ENCODE results near the gene ELMOD2.
"Not testable (repeated sequence)": the region's sequence is repeated elsewhere in the genome, so short reads cannot be mapped to it uniquely, and the experiment has no call there.

The ELMOD2 gene, protein sequence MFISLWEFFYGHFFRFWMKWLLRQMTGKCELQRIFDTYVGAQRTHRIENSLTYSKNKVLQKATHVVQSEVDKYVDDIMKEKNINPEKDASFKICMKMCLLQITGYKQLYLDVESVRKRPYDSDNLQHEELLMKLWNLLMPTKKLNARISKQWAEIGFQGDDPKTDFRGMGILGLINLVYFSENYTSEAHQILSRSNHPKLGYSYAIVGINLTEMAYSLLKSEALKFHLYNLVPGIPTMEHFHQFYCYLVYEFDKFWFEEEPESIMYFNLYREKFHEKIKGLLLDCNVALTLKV

DNA sequence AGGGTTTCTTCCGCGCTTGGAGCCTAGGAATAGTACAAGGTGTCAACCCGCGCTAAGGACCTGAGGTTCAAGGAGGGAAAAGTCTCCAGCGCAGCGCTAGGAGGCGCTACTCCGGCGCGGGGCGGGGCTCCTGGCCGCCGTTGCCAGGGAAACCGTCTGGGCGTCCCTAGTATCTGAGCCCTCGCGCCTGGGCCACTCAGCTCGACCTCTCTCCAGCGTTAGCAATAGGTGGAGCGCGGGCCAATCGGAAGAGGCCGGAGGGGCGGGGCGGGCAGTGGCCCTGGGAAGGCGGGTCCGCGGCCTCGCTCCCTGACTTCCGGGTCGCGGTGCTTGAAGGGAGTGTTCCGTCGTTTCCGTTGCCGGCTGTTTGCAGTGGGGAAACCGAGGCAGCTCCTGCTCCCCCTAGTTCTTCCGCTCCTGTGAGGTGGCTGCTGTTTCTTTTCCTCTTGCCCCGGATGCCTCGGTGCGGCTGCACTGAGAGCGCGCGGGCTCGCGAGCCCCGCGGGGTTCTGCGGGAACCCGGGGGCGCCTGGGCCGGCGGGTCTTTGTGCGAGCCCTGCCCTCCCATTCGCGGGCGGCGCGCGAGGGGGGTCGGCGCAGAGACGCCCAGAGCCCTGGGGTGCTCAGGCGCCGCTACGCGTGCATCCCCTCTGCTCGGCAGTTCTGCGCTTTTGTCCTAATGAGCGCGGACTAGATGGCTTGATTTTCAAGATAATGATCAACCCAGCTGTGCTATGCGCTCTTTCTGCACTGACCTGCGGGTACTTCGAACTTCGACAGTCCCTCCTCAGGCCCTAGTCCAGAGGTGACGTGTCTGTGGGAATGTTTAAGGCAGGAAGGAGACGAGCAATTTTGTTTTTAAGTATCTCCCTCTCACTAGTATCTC, at the start of gene ELMOD2:
Gene ELMOD2 (plus strand): TSS at position 312 of the 886 bp plus-strand sequence. CDS start 1,261 bp downstream, outside the sequence.
- peak; percentile 95 to 97 for DNase-seq (ENCODE audit: extremely low read depth in 1 of 2, low read depth in 1 of 2)

DNA sequence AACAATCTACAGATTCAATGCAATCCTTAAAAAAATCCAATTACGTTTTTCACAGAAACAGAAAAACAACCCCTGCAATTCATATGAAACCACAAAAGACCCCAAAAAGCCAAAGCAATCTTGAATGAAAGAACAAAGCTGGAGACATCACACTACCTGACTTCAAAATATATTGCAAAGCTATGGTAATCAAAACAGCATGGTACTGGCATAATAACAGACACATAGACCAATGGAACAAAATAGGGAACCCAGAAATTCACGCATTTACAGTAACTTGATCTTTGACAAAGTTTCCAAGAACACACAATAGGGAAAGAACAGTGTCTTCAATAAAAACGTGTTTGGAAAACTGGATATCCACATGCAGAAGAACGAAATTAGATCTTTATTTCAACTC, 40.5 kb upstream of the ELMOD2 start:
- no peak for DNase-seq (ENCODE audit: extremely low read depth in 1 of 2, low read depth in 1 of 2)

DNA sequence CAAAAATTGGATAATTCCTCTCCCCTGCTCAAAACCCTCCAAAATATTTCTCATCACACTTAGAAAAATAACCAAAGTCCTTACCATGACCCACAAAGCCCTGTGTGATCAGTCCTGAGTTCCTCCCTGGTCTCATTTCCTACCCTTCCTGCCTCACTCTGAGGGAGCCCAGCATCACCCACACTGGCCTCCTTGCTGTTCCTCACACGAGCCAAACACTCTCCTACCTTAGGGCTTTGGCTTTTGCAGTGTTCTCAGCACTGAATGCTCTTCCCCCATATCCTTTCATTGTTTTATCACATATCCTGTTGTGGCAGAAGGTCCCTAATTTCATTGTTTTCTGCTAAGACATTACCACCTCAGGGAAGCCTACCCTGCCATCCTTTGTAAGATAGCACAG, 38.0 kb upstream of the ELMOD2 start:
- DNase-seq (ENCODE audit: extremely low read depth in 1 of 2, low read depth in 1 of 2), result no peak

DNA sequence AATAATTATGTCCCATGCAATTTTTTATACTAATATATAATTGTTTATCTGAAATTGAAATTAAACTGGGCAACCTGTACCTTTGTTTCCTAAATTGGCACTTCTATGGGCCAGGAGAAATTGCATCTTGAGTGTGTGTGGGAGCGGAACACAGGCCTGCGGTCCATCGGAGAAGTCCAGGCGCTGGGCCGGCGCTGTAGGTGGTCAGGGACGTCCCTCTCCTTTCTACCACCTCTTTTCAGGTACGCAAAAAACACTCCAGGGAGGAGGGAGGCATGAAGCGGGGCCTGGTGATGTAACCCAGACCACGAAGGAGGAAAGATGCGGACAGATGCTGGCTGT, 26.6 kb upstream of the ELMOD2 start:
- no peak for DNase-seq (ENCODE audit: extremely low read depth in 1 of 2, low read depth in 1 of 2)

DNA sequence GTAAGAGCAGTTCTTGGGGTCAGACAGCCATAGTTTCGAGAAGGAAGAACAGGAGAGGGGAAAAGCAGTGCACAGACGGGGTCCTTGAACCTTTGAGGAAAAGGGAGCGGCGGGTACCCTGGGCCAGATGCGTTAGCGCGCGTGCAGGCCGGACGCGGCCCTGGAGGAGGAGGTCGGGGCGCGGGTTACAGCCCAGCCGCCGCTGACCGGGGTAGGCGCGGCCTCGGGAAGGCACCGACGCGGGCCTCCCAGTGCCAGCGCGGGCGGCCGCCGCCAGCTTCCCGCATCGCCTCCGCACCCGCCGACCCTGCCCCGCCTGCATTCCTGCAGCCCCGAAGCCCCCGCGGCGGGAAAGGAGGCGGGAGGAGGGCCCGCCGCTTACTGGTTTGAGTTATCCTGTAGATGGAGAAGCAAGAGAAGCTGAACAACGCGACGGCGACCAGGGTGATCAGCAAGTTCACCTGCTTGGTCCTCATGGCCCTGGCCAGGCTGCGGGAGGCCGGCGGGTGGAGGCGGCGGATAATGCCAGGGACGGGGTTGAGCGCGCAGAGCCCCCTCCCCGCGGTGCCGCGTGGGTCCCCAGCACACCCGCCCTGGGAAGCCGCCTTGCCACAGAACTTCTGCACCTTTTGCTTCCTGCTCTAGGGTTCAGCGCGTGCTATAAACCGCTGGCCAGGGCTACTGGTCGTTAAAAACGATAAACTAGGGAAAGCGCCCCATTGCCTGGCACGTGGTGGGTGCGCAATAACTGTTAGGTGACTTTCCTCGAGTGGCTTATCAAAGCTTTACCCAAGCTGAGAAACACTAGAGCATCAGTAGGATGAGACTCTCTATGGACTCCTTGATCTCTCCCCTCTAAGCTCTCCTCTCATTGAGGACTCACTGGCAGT, 26.0 kb upstream of the ELMOD2 start, which contains the start of gene MGAT4D:
Gene MGAT4D (minus strand): TSS at position 547 of the 890 bp plus-strand sequence. CDS start 71 bp downstream, at position 476.
- no peak for DNase-seq (ENCODE audit: extremely low read depth in 1 of 2, low read depth in 1 of 2)

DNA sequence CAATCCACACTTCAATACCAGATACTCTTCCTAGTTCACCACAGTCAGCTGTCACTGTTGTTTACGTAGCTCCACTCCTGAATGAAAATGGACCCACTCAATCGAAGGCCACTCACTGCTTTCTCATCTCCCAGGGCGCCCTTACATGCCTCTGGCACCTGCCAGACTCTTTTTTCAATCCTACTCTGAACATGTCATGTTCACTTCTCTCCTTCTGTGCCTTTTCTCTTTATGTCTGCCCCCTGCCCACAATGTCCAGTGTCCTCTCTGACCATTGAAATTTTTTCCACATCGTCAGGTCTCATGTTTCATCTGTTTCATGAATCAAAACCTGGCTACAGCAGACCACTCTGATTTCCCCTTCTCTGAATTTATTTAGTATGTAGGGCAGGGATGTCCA, 24.6 kb upstream of the ELMOD2 start:
- DNase-seq (ENCODE audit: extremely low read depth in 1 of 2, low read depth in 1 of 2), result no peak

DNA sequence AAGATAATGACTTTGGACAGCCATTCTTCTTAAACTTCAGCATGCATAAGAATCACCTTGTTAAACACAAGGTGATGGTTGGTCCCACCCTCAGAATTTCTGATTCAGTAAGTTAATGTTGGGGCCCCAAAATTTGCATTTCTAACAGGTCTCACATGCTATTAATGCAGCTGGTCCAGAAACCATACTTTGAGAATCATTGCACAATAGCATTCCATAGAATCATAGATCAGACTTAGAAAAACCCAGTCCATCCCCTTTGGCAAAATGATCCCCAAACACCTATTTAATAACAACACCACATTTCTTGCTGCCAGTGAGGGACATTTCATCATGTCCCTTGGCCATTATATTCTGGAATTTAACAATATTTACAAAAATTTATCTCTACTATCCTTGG, 19.7 kb upstream of the ELMOD2 start:
- DNase-seq (ENCODE audit: extremely low read depth in 1 of 2, low read depth in 1 of 2), result no peak

DNA sequence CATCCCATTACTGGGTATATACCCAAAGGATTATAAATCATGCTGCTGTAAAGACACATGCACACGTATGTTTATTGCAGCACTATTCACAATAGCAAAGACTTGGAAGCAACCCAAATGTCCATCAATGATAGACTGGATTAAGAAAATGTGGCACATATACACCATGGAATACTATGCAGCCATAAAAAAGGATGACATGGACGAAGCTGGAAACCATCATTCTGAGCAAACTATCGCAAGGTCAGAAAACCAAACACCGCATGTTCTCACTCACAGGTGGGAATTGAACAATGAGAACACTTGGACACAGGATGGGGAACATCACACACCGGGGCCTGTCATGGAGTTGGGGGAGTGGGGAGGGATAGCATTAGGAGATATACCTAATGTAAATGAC, 10.2 kb upstream of the ELMOD2 start:
- not testable (repeated sequence) for DNase-seq (ENCODE audit: extremely low read depth in 1 of 2, low read depth in 1 of 2)

DNA sequence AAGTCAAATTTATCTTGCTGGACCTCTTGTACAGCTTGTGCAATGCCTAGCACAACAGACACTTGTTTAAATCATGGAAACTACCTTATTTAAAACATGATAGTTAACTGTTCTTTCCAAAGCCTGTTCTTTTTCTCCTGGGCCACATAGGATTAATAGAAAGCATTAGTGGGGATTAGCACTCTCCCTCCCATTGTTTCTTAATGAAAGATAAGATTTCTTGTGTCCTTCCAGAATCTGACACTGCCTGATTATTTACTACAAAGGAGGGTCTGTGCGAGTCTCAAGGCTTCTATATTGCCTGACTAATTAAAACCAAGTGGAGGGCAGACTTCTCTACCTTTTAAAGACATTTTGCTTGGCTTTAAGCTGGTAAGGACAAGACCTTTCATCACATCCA, 8.5 kb upstream of the ELMOD2 start:
- no peak for DNase-seq (ENCODE audit: extremely low read depth in 1 of 2, low read depth in 1 of 2)

DNA sequence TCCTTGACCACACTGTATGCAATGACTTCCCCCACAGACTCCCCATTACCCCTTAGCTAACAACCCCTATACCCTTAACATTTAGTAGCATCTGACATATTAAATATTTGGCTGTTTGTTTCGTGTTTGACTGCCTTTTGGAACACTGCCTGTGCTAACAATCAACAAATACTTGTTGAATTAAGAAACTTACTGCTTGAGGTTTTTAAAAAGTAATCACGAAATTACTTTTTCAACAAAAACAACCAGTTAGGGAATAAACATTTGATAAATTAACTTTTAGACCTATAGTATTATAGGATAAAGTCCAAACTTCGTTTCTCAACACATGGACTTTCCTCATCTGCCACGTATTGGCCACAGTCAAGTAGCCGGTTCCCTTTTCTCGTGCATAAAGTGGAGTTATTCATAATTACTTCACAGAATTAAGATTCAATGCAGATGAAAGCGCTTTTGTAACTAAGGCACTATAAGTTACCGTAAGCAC, 555 bp upstream of the ELMOD2 start:
- no peak for DNase-seq (ENCODE audit: extremely low read depth in 1 of 2, low read depth in 1 of 2)

DNA sequence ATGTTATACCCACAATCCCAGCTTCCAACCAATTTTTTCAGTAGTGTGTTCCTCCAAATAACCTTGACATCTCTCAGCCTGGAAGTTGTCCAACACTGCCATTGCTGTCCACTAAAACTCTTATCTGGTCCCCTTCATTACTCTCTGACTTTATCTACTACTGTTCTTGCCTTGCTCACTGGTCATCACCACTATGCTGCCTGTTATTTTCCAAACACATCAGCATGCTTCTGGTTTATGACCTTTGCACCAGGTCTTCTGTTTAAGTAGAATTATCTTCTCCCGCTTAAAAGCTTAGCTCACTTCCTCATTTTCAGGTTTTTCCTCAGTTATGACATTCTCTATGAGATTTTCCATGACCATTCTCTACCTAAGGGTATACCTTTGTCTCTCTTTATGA, 5.5 kb downstream of the ELMOD2 start:
- no peak for DNase-seq (ENCODE audit: extremely low read depth in 1 of 2, low read depth in 1 of 2)

DNA sequence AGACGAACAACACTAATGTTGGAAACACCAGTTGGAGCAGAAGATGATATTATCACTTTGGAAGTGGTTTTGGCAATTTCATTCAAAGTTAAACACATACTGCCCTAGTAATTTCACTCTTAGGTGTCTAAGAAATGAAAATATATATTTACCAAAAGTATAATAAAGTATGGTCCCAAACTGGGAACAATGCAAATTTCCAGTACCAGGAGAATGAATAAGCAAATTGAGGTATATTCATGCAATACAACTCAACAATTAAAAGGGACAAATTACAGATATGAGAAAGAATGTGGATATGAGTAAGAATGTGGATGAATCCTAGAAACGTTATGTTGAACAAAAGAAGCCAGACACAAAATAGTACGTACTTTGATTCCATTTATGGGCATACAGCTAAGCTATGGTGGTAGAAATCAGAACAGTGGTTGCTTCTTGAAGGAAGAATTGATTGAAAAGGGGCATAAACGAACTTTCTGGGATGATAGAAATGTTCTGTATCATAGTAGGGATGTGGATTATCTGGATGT, 10.0 kb downstream of the ELMOD2 start:
- no peak for DNase-seq (ENCODE audit: extremely low read depth in 1 of 2, low read depth in 1 of 2)

DNA sequence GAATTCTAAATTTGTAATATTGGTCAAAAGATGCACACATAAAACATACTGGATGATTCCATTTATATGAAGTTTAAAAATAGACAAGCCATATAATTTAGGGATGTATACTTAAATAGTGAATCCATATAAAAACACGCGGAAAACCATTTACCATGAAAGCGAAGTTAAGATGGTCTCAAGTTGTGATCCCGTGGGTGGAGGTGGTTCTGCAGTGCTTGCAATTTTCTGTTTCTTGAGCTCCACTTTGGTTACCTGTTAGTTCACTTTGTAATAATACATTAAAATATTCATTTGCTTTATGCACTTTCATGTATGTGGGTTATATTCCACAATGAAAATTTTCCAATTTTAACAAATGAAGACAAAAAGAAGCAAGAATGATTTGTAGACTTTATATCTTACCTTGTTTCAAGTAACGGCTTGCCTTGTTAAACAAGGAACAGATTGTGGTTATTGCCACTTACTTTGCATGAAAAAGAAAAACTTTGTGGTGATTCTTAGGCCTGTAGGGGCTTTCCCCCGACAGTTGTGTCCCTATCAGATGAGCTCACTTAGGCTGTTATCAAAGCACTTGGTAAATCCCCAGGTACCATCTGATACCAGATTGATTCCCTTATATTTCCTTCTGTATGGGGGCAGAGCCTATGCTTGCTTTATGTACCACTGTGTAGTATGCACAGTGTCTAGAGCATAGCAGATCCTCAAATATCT, 32.6 kb downstream of the ELMOD2 start:
- no peak for DNase-seq (ENCODE audit: extremely low read depth in 1 of 2, low read depth in 1 of 2)

DNA sequence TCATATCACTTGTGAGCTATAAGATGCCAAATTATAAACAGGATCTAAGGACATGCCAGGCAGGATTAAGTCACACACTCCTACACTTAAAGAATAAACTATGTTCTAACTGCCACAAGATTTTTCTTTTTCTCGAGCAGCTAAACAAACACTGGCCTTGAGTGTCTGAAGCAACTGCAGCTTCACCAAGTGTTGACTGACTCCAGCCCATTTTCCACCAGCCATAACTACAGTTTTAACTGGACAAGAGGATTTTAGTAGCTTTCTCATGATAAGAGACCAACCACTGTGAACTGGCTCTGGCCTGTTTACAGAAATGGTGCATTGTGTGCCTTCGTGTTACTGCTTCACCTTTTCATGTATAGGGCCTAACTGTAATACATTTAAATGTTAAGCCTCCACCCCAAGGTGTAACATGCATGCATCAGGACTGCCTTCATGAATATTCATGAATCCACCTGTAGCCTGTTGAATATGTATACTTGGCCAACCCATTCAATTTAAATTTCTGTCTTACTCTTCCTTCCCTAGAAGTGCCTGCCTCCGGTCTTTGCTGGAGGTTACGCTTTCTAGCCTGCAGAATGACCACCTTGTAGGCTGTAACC, 34.0 kb downstream of the ELMOD2 start:
- no peak for DNase-seq (ENCODE audit: extremely low read depth in 1 of 2, low read depth in 1 of 2)

DNA sequence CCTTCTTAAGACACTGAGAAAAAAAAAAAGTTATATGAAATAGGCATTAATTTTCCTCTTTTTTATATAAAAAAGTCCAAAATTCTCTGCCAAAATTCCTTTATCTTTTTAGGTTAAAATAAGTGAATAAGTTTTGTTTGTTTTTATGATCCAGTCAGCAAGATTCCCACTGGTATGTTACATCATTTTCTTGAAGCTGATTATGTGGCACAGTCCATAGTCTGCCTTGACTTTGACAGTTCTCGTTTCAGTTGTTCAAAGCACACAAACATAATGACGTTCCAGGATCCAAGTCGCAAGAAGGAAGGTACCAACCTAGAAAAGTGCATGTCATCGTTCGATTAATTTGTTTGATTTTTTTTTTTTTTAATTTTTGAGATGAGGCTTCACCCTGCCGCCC, 35.7 kb downstream of the ELMOD2 start:
- no peak for DNase-seq (ENCODE audit: extremely low read depth in 1 of 2, low read depth in 1 of 2)

DNA sequence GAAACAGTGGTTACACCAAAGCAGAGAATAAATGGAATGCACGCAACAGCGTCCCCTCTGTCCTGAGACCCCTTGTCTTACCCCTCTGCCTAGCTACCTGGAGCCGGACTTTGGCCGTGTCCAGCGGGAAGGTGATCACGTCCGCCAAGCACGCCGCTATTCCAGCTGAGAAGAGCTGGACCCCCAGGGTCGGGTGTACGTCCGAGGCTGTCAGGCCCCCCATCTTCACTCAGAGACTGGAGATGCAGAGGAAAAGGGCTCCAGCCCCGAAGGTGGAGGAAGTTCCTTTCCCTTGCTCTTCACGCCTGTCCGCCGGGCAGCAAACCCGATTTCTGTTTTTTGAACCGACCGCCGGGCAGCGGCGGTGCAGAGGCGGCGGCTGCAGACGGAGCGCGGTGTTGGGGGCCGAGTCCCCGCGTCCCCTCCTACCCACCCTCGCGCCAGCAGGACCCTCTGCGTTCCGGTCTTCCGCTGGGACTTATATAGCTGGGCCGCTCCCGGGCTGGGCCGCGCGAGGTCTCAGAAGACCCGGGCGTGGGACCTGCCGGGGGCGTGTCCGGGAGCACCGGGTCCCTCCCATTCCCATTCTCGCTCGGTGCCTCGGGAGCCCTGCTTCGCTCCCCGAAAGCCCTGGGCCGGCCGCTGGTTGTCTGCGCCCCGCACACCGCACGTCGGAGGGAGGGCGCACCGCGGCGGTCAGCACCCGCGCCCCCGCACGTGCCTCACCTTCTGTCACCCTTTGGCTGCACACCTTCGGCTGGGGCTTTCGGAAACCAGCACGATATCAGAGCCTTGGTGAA, 44.7 kb downstream of the ELMOD2 start, which contains the start of gene UCP1:
Gene UCP1 (minus strand): TSS at position 455 of the 800 bp plus-strand sequence. CDS start 232 bp downstream, at position 223.
- DNase-seq (ENCODE audit: extremely low read depth in 1 of 2, low read depth in 1 of 2), result no peak

DNA sequence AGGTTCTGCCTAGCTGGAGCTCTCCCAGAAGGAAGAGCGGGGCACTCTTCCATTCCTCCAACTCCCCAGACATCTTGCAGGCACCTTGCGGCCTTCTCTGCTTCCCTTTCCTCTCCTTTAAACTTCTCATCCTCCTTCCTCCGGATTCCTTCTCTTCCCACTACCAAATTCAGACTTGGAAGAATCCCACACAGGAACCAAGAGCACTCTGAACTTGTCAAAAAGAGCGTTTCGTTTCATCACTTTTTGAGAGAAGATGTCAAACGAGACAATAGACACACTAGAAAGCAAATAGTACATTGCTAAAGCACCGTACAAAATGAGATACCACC, 45.3 kb downstream of the ELMOD2 start:
- DNase-seq (ENCODE audit: extremely low read depth in 1 of 2, low read depth in 1 of 2), result no peak

DNA sequence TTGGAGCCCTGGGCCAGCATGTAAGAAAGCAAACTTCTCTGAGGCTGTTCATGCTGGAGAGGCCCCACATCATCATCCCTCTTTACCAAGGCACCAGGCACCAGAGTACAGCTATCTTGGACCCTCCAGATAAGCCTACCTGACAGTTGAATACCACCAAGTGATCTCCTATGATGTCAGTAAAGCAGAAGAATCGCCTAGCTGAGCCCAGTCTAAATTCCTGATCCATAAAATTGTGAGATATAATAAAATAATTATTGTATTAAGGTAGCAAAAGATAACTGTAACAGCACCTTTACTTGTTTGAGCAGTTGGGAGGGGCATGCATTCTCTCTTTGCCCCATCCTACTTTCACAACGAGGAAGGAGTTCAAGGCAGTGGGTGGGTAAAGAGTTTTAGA, 47.7 kb downstream of the ELMOD2 start:
- DNase-seq (ENCODE audit: extremely low read depth in 1 of 2, low read depth in 1 of 2), result no peak

DNA sequence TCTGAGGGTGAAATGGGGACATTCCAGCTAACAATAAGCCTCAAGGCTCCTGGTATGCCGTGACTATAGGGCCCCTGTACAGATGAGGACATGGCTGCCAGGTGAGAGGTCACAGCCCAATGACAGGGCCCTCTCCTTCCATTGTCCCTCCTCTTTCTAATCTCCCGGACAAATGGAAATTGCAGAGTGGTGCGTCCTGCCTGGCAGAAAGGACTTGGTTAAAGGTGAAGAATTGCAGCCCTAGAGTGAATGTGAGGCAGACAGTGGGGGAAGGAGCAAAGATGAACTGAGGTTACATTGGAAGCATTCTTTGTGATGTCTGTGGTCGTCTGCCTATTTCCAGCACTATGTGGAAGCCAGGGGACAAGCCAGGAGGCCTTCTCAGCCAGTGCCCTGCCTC, 51.5 kb downstream of the ELMOD2 start:
- DNase-seq (ENCODE audit: extremely low read depth in 1 of 2, low read depth in 1 of 2), result no peak
